ENCODE measurements around the gene MOB3C. TPM values are rescaled to one million over a fixed set of nuclear protein-coding genes. Genes with fewer than 3 reads are reported as not detected.
A peak's percentile ranks its signal among the peaks of the same experiment; 100 is the strongest.

Gene MOB3C
- total RNA-seq, 2 experiments from 2014 or later, result 2.7 to 3.8 TPM

DNA sequence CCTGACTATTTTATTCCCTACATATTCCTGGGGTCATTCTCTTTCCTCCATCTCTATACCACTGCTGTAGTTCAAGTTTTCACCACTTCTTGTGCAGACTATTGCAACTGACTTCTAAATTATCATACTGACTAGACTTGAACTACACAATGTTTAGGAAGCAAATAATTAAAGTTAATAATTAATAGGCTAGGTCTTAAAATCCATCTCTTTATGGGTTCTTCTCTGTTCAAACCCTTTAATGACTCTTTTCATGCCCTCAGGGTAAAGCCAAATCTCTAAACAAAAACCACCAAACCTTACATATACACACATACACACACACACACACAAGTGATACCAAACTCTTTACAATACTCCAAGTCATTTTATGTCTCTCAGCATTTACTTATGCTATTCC, 22.3 kb upstream of the MOB3C start:
- Histone ChIP-seq H3K9me2 (ENCODE audit: insufficient read depth, low read length) (no peaks in the 10 kb centered on the region), H4K20me1 (ENCODE audit: insufficient read depth, low read length) (no peaks in the 10 kb centered on the region), H3K9me3 (ENCODE audit: low read length) (no peaks in the 10 kb centered on the region), H3K36me3 (ENCODE audit: insufficient read depth, low read length) (peaks cover 17% of the 10 kb centered on the region; the same call in 1 of the 2 replicates), H3K27ac (ENCODE audit: low read depth, low read length, poor library complexity, severe bottlenecking) (no peak overlapping the region), H3K4me3 (ENCODE audit: low read depth, low read length, poor library complexity, severe bottlenecking) (no peak overlapping the region), H3K4me2 (ENCODE audit: low read length) (no peak overlapping the region), H3K4me1 (ENCODE audit: insufficient read depth, low read length, poor library complexity, severe bottlenecking) (no peaks in the 10 kb centered on the region), H3K79me2 (ENCODE audit: insufficient read depth, low read depth, low read length) (no peaks in the 10 kb centered on the region), H2AFZ (ENCODE audit: low read length) (no peak overlapping the region)
- intact Hi-C loops (cut with micrococcal nuclease; ENCODE audit: unreplicated experiment), result no loop called here
- no peak for TF ChIP-seq EZH2phosphoT487 (IDR thresholded peaks at IDR 0.05; ENCODE audit: borderline replicate concordance, low read depth, low read length)
- TF ChIP-seq, protein P1, sequence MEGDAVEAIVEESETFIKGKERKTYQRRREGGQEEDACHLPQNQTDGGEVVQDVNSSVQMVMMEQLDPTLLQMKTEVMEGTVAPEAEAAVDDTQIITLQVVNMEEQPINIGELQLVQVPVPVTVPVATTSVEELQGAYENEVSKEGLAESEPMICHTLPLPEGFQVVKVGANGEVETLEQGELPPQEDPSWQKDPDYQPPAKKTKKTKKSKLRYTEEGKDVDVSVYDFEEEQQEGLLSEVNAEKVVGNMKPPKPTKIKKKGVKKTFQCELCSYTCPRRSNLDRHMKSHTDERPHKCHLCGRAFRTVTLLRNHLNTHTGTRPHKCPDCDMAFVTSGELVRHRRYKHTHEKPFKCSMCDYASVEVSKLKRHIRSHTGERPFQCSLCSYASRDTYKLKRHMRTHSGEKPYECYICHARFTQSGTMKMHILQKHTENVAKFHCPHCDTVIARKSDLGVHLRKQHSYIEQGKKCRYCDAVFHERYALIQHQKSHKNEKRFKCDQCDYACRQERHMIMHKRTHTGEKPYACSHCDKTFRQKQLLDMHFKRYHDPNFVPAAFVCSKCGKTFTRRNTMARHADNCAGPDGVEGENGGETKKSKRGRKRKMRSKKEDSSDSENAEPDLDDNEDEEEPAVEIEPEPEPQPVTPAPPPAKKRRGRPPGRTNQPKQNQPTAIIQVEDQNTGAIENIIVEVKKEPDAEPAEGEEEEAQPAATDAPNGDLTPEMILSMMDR (conservative IDR thresholded peaks at IDR 0.05; ENCODE audit: low read length), result no peak
- BruUV-seq (replicated peaks), result no TSS peak
- ChIA-PET POLR2A (no interaction called here), CTCF (ENCODE audit: unreplicated experiment) (no interaction called here)
- no peak for DNase-seq (ENCODE audit: low spot score)

DNA sequence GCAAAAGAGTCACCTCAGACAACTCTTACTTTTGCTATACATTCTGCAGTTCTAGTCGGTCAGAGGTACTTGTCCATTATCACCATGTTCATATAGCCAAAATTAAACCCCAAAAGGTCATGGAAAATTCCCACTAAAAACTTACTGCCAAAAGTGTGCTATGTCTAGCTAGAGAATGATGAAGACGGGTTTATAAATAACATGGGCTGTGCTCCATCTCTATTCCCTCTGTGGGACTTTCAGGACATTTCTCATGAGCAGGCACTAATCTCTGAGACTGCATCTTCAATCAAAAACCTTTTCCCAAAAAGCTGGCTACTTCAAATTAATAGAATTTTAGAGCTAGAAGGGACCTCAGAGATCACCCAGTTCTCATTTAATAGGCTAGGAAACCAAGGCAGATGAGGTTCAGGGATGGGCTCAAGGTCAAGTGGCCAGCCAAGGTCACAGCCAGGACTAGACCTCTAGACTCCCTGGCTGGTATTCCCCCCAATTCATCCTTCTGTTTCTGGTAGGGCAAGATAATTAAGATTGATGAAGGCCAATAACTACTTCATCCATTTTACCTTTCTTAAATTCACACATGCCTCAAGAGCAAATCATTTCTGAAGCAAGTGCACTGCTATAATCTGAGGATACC, 21.0 kb upstream of the MOB3C start:
- DNase-seq (ENCODE audit: low spot score), result no peak
- ChIA-PET CTCF (ENCODE audit: unreplicated experiment) (no interaction called here), POLR2A (no interaction called here)
- H2AFZ ChIP-seq (ENCODE audit: low read length), result no peak overlapping the region
- no TSS peak for BruUV-seq (replicated peaks)
- TF ChIP-seq EZH2phosphoT487 (IDR thresholded peaks at IDR 0.05; ENCODE audit: borderline replicate concordance, low read depth, low read length), result no peak
- TF ChIP-seq, protein P1 (conservative IDR thresholded peaks at IDR 0.05; ENCODE audit: low read length), result no peak
- H4K20me1 ChIP-seq (ENCODE audit: insufficient read depth, low read length), result no peaks in the 10 kb centered on the region
- H3K9me2 ChIP-seq (ENCODE audit: insufficient read depth, low read length), result no peaks in the 10 kb centered on the region
- H3K9me3 ChIP-seq (ENCODE audit: low read length), result no peaks in the 10 kb centered on the region
- peaks cover 22% of the 10 kb centered on the region; the same call in 1 of the 2 replicates for H3K36me3 ChIP-seq (ENCODE audit: insufficient read depth, low read length)
- H3K79me2 ChIP-seq (ENCODE audit: insufficient read depth, low read depth, low read length), result no peaks in the 10 kb centered on the region
- no peaks in the 10 kb centered on the region for H3K4me1 ChIP-seq (ENCODE audit: insufficient read depth, low read length, poor library complexity, severe bottlenecking)
- no peak overlapping the region for H3K4me2 ChIP-seq (ENCODE audit: low read length)
- intact Hi-C loops (cut with micrococcal nuclease; ENCODE audit: unreplicated experiment), result no loop called here
- no peak overlapping the region for H3K4me3 ChIP-seq (ENCODE audit: low read depth, low read length, poor library complexity, severe bottlenecking)
- no peak overlapping the region for H3K27ac ChIP-seq (ENCODE audit: low read depth, low read length, poor library complexity, severe bottlenecking)

GRCh38 chr1:46635205-46635604, 18.6 kb upstream of the MOB3C start:
- BruUV-seq (replicated peaks), result TSS peak; percentile 57
- POLR2A ChIA-PET, result interaction anchor here (0.7 to 3.1 kb wide), 3 partner anchors 11 to 31 kb away, joined by 3 to 9 read pairs (median 4); partner anchors contain the start of gene MKNK1

More at GRCh38 chr1:46635205-46635604, 18.6 kb upstream of the MOB3C start:
- H3K9me2 ChIP-seq (ENCODE audit: insufficient read depth, low read length), result no peaks in the 10 kb centered on the region
- TF ChIP-seq, protein P1 (conservative IDR thresholded peaks at IDR 0.05; ENCODE audit: low read length), result no peak
- TF ChIP-seq EZH2phosphoT487 (IDR thresholded peaks at IDR 0.05; ENCODE audit: borderline replicate concordance, low read depth, low read length), result no peak
- H3K36me3 ChIP-seq (ENCODE audit: insufficient read depth, low read length), result peaks cover 32% of the 10 kb centered on the region
- no peak overlapping the region for H3K27ac ChIP-seq (ENCODE audit: low read depth, low read length, poor library complexity, severe bottlenecking)
- CTCF ChIA-PET (ENCODE audit: unreplicated experiment), result no interaction called here
- H3K4me3 ChIP-seq (ENCODE audit: low read depth, low read length, poor library complexity, severe bottlenecking), result no peak overlapping the region
- H4K20me1 ChIP-seq (ENCODE audit: insufficient read depth, low read length), result no peaks in the 10 kb centered on the region
- H3K4me2 ChIP-seq (ENCODE audit: low read length), result no peak overlapping the region
- no peaks in the 10 kb centered on the region for H3K79me2 ChIP-seq (ENCODE audit: insufficient read depth, low read depth, low read length)
- H3K9me3 ChIP-seq (ENCODE audit: low read length), result no peaks in the 10 kb centered on the region
- intact Hi-C loops (cut with micrococcal nuclease; ENCODE audit: unreplicated experiment), result no loop called here
- H2AFZ ChIP-seq (ENCODE audit: low read length), result no peak overlapping the region
- no peak for DNase-seq (ENCODE audit: low spot score)
- H3K4me1 ChIP-seq (ENCODE audit: insufficient read depth, low read length, poor library complexity, severe bottlenecking), result no peaks in the 10 kb centered on the region

All from OCI-LY7 (cell line).